Mammary epithelial cell (primary cell): ENCODE measurements around the gene SMYD4.

Source experiments
- CTCF ChIP-seq, 2 donors: IDR thresholded peaks in 1 of 2; conservative IDR thresholded peaks in 1 of 2; 2 replicates each; pipeline ENCODE4 v1.5.1; 2011 to 2012; ENCODE audit warnings: inconsistent platforms in 2 of 2, low read length in 2 of 2, mild to moderate bottlenecking in 2 of 2, control low read depth in 1 of 2, low read depth in 1 of 2; ENCODE audit not compliant: insufficient read depth in 1 of 2; ENCODE audit errors: extremely low read depth in 1 of 2
- EZH2 ChIP-seq: IDR thresholded peaks from 2 replicates; pipeline ENCODE4 v1.6.1; 2012; ENCODE audit warnings: low read length, inconsistent platforms, borderline replicate concordance

- TF ChIP-seq CTCF (conservative IDR thresholded peaks at IDR 0.05 in 1 of 2, IDR thresholded peaks at IDR 0.05 in 1 of 2; ENCODE audit: extremely low read depth in 1 of 2, insufficient read depth in 1 of 2, low read depth in 1 of 2, low read length in 2 of 2) (no peak), EZH2 (no peak)
These were observed 37.6 kb upstream of the SMYD4 start for GRCh38 chr17:1867307-1867706.
